Stimulated activated CD4-positive, alpha-beta T cell treated with anti-CD3 and anti-CD28 coated beads, Interleukin-2, amount 100 ng/mL, for 4 hours (primary cell): ENCODE measurements around the gene EN2.

Experiments
- DNase-seq: peaks from one replicate; pipeline ENCODE4 v3.0.0-alpha.2; 2020; ENCODE audit warnings: low read depth

EN2 gene

DNA sequence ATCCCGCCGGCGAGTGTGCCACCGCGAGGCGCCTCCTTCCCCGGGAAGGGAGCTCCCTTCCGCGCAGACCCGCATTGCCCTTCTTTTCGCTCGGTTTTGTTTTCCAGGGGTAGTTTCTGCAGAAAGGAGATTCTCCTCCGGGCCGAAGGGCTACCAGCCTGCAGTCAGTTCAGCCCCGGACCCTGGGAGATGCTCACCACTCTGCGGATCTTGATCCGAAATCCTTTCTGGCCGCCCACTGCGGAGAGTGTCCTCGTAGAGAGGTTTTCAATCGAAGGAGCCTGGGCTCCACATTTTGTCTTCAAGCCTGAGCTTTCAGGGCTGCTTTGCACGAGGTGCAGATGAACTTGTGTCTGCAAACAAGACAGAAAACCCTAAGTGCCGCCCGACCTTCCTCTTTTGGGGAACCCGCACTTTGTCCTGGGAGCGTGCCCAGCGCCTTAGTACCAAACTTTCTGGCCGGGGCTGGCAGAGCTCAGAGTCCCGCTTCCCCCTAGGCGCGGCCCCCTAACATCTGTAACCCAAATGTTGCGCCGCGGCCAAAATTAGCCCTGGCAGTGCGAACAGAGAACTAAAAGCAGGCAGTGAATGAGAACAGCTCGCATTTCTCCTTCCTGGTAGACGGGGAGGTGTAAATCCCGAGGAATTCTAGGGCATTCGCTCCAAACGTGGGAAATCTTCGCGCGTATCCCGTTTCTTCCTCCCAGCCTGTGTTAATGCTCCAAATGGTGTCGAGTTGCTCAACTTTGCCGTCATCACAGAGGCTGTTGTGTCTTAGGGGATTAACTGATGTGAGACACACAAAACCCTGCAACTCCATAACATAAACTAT lies 6.7 kb upstream of the EN2 start:
- no peak for DNase-seq

DNA sequence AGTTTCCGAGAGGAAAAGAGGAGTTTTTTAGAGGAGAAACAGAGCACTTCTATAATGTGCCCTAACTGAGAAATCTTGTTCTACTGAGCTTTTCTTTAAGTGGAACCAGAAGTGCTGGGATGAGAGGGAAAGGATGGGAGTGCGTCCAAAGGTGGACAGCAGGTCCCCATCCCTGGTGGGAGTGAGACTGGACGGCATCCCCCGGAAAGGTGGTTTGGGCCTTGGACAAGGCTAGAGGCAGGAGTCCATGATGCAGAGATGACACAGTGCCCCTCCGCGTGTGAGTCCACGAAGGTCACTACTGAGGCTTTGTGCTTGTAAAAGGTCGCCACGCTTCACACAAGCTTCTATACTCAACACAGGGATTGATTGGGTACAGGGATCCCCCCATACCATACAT lies 6.1 kb upstream of the EN2 start:
- DNase-seq = no peak

DNA sequence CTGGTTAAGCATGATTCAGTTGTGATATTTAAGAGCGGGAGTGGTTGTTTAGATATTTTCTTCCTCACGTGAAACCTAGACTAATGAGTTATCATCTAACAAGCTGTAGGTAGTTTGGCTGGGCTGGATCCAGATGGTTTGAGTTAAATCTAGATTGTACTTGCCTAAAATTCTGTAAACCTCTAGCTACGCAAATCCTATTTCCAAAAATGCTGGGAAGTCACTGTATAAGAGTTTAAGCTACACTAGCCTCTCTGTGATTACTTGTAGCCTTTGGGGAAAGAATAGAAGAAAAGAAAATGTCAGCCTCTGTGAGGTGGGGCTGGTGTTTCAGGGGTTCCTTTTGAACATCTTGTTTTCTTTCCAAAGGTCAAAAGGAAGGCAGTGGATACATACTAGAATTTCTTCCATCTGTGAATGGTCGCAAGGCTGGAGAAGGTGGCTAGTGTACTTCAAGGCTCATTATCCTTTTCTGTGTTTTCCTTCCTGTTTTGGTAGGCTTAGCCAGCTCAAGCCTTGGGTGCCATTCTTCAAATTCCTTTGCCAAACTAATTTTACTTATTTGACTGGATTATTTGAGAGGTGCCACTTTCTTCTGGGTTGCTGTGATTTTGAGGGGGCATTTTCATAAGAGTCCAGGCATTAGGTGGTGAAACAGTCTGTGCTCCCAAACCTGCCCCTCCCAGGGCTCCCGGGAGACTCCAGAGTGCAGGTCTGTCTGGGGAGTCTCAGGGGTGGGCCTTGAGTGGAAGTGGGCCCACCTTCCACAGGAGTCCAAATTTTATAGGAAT lies 5.2 kb upstream of the EN2 start:
- DNase-seq = no peak

DNA sequence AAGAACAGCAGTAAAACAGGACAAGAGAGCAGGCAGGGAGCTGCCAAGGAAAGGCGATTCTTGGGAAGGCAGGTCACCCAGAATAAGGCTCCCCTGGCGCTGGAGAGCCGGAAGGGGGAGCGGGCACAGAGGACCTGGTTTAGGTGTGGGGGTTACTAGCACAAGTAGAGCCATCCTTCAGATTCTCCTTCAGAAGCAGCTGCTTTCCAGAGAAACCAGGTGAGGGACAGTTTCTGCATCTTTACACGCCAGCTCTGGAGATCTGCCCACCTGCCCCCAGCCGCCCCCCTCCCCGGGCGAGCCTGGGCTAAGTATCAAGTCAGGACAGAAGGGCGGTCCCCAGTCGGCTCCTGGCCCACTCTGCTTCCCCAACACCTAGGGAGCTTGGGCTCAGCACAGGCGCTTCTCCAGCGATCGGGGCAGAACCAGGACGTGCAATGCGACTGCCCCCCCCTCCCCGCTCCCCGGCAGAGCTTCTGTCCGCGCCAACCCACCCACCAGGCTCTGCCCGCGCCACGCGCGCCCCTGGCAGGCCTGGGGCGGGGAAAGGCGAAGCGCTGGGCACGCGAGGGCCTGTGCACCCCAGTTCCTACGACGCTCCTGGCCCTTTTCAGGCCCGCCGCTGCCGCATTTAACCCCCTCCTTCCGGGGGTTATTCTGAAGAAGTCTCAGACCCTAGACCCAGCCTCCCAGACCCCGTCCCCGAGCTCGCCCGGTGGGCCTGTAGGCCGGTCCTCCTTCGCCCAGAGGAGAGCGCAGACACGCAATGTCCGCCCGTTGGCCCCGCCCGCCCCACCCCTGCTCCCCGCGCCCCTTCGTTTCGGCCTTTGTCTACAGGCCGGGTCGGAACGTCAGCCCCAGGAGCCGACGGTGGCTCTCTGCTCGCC lies 4.4 kb upstream of the EN2 start:
- no peak for DNase-seq

DNA sequence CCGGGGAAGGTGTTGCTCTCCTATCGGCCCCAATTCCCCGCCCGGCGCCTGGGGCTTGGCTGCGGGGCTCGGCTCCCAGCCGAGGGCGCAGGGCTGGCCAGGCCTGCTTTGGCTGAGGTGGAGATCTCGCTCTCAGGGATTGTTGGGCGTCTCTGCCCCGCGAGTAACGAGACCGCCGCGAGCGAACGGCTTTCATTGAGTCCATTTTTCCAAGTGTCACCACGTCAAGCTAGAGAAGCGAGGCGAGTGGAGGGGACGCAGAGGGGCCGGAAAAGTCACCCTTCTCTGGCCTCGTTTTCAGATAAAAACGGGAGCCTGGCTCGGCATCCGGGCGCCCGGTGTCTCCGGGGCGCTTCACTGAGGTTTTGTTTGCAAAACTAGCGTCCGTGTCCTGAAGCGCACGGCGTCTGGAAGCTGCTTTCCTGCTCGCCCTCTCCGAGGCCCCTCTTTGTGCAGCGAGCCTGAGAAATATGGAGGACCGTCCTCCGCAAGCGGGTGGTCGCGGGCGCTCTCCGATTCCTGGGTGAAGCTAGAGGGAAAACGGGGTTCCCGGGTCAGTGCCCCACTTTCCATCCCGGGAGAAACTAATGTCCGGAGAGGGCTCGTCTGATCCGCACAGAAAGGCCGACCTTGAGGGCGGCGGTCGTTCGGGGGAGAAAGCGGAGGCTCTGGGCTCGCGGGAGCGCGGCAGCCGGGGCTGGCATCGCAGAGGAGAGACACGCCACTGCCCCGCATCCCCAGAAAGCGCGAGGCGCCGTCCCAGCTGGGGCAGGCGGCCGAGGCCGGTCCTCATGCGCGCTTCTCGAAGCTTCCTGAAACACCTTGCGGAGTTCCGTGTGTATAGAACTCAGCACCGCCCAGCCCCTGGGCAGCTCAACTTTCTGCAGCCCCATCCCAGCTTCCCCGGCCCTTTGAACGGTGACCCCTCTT lies 3.5 kb upstream of the EN2 start:
- DNase-seq = no peak

DNA sequence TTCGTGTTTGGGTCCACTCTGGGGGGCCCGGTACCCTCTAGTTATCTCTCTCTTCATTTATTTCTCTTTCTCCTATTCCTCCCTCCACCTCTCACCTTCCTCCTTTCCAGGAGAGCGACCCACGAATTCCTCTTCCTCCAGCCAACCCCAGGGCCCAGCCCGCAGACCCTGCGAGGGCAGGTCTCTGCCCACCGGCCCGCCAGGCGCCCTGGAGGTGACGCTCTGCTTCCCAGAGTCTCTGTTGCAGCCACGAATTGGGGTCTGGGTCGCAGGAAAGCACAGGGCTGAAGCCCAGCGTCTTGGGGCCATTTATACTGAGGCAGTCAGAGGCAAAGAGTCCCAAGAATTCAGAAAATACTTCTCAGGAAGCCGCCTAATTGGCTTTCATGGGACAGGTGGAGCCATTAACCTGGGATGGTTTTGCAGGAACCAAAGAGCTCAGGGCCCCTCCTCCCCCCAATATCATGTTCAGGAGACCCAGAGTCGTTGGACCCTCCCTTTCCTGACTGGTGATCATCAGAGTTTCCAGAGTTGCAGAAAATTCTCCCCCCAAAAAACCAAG lies 2.7 kb upstream of the EN2 start:
- DNase-seq = no peak

DNA sequence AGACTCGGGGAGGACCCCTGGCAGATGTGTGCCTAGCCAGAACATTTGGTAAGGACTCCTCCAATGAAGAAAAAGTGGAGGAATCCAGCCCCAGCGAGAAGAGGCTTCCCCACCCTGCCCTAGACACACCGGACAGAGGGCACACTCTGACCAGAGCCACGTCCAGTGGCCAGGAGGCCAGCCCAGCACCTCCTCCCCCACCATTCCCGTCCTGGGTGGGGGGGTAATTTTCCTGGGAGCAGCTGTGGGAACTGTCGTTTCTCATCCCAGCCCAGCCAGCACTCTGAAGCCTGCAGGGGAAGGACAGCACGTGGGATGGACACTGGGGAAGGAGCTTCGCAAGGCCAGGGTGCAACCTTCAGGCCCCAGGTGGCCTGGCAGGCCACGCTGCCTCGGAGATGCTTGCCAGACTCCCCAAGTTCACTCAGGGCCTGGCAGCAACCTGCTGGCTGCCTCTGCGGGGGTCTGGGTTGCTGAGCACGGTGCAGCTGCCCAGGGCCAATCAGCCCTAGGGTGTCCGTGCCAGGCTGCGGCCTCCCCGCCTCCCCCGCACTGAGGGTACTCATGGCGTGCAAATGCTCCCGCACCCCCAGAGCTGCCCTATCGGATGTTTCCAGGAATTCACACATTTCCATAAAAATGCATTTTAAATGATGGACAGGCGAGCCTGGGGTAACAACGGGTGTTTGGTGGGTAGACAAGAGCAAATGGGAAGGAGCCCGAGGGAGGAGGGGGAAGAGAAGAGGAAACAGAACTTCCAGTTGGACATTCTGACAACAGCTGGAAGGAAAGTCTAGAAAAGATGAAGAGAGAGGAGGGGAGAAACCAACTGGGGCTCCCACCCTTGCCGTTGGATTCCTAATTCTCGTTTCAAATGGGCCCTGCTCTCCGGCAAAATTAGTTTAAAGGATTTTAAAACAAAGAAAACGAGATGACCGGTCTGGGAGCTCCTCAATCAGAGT lies 1.9 kb upstream of the EN2 start:
- no peak for DNase-seq

DNA sequence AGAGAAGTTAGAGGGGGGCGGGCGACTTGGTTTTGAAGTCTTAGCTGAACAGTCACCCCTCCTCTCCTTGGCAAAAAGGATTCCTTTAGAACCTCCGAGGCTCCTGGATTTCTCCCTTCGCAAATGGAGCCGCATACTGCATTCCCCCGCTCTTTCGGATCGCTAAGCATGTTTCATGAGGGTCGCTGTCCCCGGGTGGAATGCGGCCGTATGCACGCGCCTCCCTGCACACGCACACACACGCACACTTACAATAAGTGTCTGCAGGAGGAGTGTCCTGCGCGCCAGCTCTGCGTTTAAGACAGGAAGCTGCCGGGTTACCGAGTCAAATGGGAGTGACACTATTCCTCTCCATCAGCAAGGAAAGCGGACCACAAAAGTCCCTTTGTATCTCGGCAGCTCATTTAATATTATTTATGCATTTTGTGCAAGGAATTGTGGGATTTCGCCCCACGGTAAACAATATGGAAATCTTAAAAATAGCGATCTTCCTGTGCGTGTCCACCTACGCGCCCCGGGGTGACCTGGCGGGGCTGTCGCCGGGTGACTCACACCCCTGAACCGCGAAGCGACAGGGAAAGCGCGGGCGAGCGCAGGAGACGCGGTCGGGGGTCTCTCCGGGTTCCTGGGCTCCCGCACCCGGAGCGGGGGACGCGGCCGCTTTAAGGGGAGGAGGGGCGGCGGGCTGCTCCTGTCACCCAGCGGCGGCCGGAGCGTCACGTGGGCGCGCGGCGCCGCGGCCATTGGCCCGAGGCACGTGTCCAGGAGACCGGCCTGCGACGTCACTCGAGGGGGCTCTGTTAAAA lies 988 bp upstream of the EN2 start:
- peak; percentile 35 for DNase-seq

DNA sequence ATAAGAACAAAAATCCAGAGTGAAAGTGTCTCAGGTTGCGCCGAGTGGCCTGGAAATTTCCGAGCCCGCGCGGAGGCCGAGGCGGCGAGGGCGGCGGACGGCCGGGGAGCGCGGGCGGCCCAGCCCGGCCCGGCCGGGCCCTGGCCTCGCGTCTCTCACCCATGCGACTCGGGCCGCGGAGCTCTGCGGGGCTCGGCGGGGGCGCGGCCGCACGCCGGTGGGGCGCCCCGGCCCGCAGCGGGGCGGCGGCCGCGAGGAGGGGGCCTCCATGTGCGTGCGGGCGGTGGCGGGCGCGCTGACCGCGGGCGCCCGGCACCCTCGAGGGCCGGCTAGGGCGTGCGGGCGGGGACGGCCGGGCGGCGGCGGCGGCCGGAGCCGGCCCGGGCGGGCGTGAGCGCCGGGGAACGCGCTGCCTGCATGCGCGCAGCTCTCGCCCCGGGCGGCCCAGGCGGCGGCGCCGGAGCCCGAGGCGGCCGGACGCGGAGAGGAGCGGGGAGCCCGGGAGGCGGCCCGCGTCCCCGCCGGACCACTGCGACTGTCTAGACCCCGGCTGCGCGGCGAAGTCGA lies 302 bp upstream of the EN2 start:
- no peak for DNase-seq

DNA sequence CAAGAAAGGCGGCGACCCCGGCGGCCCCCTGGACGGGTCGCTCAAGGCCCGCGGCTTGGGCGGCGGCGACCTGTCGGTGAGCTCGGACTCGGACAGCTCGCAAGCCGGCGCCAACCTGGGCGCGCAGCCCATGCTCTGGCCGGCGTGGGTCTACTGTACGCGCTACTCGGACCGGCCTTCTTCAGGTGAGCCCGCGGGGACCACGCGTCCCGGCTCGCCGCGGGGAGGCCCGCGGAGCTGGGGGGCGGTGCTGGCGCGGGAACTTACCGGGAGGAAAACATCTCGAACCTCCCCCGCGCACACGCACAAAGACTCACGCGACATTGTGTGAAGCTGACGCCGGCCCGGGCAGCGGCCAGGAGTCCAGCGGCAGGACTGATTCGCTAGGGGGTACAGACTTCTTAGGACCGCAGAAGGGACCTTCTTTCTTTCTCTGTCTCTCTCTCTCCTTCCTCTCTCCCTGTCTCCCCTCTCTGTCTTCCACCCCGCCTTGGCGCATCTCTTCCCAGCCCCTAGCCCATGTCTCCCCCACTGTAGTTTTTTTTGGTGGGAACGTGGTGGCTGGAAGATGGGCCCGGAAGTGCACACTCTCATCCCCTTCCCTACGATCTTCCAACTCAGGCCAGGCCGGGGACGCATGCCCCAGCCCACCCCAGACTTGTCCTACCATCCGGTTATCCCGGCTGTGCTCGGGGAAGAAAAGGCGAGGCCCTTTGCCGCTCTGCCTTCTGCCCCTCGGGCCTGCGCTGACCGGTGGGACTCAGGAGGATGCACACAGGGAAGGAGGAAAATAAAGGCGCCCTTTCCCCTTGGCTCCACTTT lies 1.2 kb downstream of the EN2 start:
- DNase-seq = no peak

DNA sequence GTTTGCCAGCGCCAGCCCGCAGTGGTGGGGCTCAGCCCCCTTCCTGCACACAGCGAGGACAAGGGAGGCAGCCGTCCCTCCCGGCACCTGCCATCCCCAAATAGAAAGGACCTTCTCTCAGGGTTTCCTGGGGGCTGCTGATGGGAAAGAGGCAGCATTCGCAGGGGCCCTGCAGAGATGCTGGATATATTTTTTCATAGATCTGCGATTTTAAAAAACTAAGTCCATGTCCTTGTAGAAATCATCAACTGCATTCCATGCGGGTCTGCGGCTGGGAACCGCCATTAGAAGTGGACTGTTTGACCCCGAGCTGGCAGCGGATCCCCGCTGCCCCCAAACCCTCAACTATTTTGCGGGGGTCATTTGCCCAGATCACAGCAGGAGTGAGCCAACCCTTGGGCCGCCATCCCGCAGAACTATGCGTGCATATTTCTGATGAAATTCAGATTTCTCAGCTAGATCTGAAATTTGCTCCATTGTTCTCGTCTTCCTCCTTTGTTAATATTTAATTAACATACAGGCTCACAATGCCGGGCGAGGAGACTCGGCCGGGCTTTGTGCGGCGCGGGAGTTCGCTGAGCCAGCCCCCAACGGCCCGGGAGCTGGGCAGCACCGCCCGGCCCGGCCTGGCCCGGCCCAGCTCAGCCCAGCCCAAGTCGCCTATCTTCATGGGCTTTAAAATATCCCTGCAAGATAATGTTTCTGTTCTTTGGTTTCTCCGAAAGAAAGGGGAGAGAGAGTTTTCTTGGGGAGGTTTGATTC lies 2.0 kb downstream of the EN2 start:
- no peak for DNase-seq

DNA sequence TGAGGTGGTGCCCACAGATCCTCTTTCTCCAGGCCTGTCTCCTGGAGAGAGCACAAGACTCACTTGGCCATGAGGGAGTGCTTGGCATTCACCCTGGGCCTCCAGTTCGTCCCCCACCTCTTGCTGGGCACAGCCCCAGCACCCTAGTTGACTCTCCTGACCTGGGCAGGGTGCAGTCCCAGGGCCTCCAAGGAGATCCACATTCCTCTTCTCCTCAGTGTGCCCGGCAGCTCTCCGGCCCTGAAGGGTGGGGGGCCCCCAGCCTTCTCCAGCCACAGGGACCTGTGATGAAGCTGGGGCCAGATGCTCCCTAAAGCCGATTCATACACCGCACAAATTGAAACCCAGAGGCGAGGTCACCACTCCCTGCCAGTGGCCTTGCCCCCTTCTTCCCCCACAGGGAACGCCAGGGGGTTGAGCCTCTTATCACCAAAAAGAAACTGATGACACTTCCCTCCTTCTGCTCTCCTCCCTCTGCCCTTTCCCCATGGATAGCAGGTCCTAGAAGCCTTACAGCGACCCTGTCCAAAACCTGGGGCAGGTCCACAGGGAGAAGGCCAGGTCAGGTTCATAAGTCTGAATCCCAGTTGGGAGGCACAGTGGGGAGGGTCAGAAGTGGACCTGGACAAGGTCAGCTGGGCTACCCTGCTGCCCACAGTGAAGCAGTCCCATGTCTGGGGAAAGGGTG lies 3.1 kb downstream of the EN2 start:
- no peak for DNase-seq

DNA sequence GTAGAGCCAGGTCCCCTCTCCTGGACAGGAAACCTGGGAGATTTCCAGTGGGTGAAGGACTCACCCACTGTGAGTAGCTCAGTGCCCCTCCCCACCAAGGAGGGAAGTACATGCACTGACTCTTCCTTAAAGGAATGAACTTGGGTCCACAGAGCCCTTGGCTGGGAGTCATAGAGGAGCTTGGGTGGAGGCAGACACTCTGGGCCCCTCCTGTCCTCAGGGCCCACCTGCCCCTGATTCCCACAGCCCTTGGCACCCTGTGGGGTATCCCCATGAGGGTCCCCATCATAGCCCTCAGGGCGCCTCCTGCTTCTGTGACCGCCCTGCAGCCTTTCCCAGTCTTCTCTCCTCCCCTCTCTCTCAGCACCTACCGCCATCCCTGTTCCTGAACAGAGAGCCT lies 3.7 kb downstream of the EN2 start:
- no peak for DNase-seq

DNA sequence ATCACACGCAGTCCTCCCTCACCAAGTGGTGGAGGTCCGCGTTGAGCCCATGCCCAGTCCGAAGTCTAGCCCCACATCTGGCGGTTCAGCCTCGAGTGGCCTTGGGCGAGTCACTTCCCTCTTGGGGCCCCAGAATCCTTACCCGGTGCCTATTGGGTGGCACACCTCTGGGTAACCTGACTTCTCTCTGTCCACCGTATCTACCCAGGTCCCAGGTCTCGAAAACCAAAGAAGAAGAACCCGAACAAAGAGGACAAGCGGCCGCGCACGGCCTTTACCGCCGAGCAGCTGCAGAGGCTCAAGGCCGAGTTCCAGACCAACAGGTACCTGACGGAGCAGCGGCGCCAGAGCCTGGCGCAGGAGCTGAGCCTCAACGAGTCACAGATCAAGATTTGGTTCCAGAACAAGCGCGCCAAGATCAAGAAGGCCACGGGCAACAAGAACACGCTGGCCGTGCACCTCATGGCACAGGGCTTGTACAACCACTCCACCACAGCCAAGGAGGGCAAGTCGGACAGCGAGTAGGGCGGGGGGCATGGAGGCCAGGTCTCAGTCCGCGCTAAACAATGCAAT lies 4.3 kb downstream of the EN2 start:
- DNase-seq = no peak

DNA sequence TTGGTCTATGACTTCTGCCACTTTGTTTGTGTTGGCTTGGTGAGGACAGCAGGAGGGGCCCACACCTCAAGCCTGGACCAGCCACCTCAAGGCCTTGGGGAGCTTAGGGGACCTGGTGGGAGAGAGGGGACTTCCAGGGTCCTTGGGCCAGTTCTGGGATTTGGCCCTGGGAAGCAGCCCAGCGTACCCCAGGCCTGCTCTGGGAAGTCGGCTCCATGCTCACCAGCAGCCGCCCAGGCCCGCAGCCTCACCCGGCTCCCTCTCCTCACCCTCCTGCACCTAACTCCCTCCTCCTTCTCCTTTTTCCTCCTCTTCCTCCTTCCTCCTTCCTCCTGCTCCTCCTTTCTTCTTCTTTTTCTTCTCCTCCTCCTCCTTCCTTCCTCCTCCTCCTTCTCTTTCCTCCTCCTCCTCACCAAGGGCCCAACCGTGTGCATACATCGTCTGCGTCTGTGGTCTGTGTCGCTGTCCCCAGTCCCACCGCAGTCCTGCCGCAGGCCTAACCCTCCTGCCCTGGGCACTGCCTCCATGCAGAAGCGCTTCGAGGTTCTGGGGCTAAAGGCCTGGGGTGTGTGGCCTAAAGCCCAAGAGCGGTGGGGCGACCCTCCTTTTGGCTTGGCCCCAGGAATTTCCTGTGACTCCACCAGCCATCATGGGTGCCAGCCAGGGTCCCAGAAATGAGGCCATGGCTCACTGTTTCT lies 5.3 kb downstream of the EN2 start:
- DNase-seq = no peak
